Dermis microvascular lymphatic vessel endothelial cell (primary cell): ENCODE measurements around the gene FGF16. TPM values are rescaled to one million over a fixed set of nuclear protein-coding genes. Genes with fewer than 3 reads are reported as not detected.
"Not testable (repeated sequence)": the region's sequence is repeated elsewhere in the genome, so short reads cannot be mapped to it uniquely, and the experiment has no call there.

Source experiments
- DNase-seq, 2 donors: peaks; one replicate each; pipeline versions ENCODE4 v3.0.0 to v3.0.0-alpha.2; 2010; ENCODE audit warnings: low read depth in 2 of 2
- total RNA-seq: library from RNA; depleted of rRNA; stranded (reverse); fragments of >200 nt; gene quantifications from 2 replicates; pipeline ENCODE4 v1.2.1, GENCODE V29; 2014

Gene FGF16
- 0.26 and 0.51 TPM in 2 replicates for total RNA-seq

GRCh38 chrX:77446908-77447652, at the start of gene FGF16:
Gene FGF16, plus strand, starts transcription at chrX:77447389. Its CDS starts 286 bp downstream, at chrX:77447675.
- DNase-seq = peak in 1 of 2 donors; percentile 19

GRCh38 chrX:77398330-77398954, 48.7 kb upstream of the FGF16 start:
- DNase-seq = no peak

GRCh38 chrX:77404419-77404818, 42.8 kb upstream of the FGF16 start:
- DNase-seq = no peak

GRCh38 chrX:77407821-77408220, 39.4 kb upstream of the FGF16 start:
- DNase-seq = not testable (repeated sequence)

GRCh38 chrX:77412631-77413030, 34.6 kb upstream of the FGF16 start:
- no peak for DNase-seq

- peak in 1 of 2 donors; percentile 8 for DNase-seq
These were observed 32.0 kb upstream of the FGF16 start for GRCh38 chrX:77415161-77415560.

- no peak for DNase-seq
These were observed 31.3 kb upstream of the FGF16 start for GRCh38 chrX:77415882-77416281.

GRCh38 chrX:77422891-77423648, 24.1 kb upstream of the FGF16 start:
- no peak for DNase-seq

GRCh38 chrX:77426811-77427210, 20.4 kb upstream of the FGF16 start:
- peak in 1 of 2 donors; percentile 36 for DNase-seq

- DNase-seq = no peak
These were observed 19.6 kb upstream of the FGF16 start for GRCh38 chrX:77427611-77428010.

GRCh38 chrX:77428551-77428950, 18.6 kb upstream of the FGF16 start:
- DNase-seq = no peak

- no peak for DNase-seq
These were observed 16.0 kb upstream of the FGF16 start for GRCh38 chrX:77431227-77431626.

- no peak for DNase-seq
These were observed 14.2 kb upstream of the FGF16 start for GRCh38 chrX:77433001-77433400.

GRCh38 chrX:77434962-77435361, 12.2 kb upstream of the FGF16 start:
- peak in 1 of 2 donors; percentile 23 for DNase-seq

GRCh38 chrX:77436271-77436670, 10.9 kb upstream of the FGF16 start:
- no peak for DNase-seq

- peak in 1 of 2 donors; percentile 29 for DNase-seq
These were observed 10.5 kb upstream of the FGF16 start for GRCh38 chrX:77436682-77437081.

- DNase-seq = no peak
These were observed 6.9 kb upstream of the FGF16 start for GRCh38 chrX:77440330-77440729.

GRCh38 chrX:77441033-77441432, 6.2 kb upstream of the FGF16 start:
- no peak for DNase-seq

GRCh38 chrX:77441479-77441878, 5.7 kb upstream of the FGF16 start:
- no peak for DNase-seq

- peak in 1 of 2 donors; percentile 90 for DNase-seq
These were observed 4.5 kb upstream of the FGF16 start for GRCh38 chrX:77442728-77443127.

GRCh38 chrX:77444075-77444474, 3.1 kb upstream of the FGF16 start:
- DNase-seq = peak in 1 of 2 donors; percentile 47

GRCh38 chrX:77444545-77444944, 2.6 kb upstream of the FGF16 start:
- DNase-seq = no peak
